Body of pancreas (tissue), 4 donors: ENCODE data around the gene LHX5. TPM values are rescaled to one million over a fixed set of nuclear protein-coding genes. Genes with fewer than 3 reads are reported as not detected.

ENCODE experiments used
- ATAC-seq: fragments of 150-250 bp; one replicate; pipeline ENCODE4 v1.9.1; 2016
- DNase-seq, 4 donors: peaks; one replicate each; pipeline ENCODE4 v3.0.0-alpha.2; 2019
- H3K27ac ChIP-seq, 4 donors: fragments of 200-600 bp; sonication (generic); 1 replicate in 3 of 4; 2 replicates in 1 of 4; pipeline versions ENCODE4 v1.5.1 to v1.6.1; 2016 to 2019; ENCODE audit warnings: mild to moderate bottlenecking in 1 of 4, mixed read lengths in 1 of 4, moderate library complexity in 1 of 4
- H3K27me3 ChIP-seq, 2 donors: fragments of 200-600 bp; sonication (generic); one replicate each; pipeline ENCODE4 v1.6.0; 2016; ENCODE audit warnings: mild to moderate bottlenecking in 1 of 2
- H3K36me3 ChIP-seq, 2 donors: fragments of 200-600 bp; sonication (generic); replicated peaks in 1 of 2; 2 replicates each; pipeline ENCODE4 v1.5.1; 2016; ENCODE audit warnings: low read depth in 2 of 2; ENCODE audit not compliant: insufficient read depth in 1 of 2
- H3K4me1 ChIP-seq: fragments of 200-600 bp; sonication (generic); one replicate; pipeline ENCODE4 v1.6.0; 2016
- H3K4me3 ChIP-seq, 2 donors: fragments of 200-600 bp; sonication (generic); 1 replicate in 1 of 2; 2 replicates in 1 of 2; pipeline ENCODE4 v1.5.1; 2016 to 2019
- H3K9me3 ChIP-seq, 3 donors: fragments of 200-600 bp; sonication (generic); 1 replicate in 2 of 3; 2 replicates in 1 of 3; pipeline ENCODE4 v1.5.1; 2016
- CTCF ChIP-seq, 7 experiments: fragments of 450-650 bp in 4 of 7; fragments of 200-600 bp in 3 of 7; sonication (generic) in 3 of 7; IDR thresholded peaks; one replicate each; pipeline ENCODE4 v1.5.1; 2016 to 2019; ENCODE audit warnings: antibody characterized with exemption in 7 of 7
- POLR2A ChIP-seq, 3 donors: fragments of 450-650 bp; IDR thresholded peaks; one replicate each; pipeline ENCODE4 v1.6.1; 2016; ENCODE audit warnings: antibody characterized with exemption in 3 of 3, mild to moderate bottlenecking in 2 of 3
- WGBS, 2 donors: methylation state at CpG; one replicate each; pipeline ENCODE4 v1.1.5; 2017; 5-methylcytosine and 5-hydroxymethylcytosine counted together
- intact Hi-C: fragments of 100-400 bp; cut with DNase I; formaldehyde crosslinking; loops from one replicate; pipeline ENCODE4 v1.15.1; 2023
- total RNA-seq, 2 donors: library from RNA; depleted of rRNA; stranded (reverse); fragments of >200 nt; gene quantifications; one replicate each; pipeline ENCODE4 v1.1.0, GENCODE V29; 2016

Gene LHX5
- total RNA-seq, 2 donors from 2014 or later = not detected

DNA sequence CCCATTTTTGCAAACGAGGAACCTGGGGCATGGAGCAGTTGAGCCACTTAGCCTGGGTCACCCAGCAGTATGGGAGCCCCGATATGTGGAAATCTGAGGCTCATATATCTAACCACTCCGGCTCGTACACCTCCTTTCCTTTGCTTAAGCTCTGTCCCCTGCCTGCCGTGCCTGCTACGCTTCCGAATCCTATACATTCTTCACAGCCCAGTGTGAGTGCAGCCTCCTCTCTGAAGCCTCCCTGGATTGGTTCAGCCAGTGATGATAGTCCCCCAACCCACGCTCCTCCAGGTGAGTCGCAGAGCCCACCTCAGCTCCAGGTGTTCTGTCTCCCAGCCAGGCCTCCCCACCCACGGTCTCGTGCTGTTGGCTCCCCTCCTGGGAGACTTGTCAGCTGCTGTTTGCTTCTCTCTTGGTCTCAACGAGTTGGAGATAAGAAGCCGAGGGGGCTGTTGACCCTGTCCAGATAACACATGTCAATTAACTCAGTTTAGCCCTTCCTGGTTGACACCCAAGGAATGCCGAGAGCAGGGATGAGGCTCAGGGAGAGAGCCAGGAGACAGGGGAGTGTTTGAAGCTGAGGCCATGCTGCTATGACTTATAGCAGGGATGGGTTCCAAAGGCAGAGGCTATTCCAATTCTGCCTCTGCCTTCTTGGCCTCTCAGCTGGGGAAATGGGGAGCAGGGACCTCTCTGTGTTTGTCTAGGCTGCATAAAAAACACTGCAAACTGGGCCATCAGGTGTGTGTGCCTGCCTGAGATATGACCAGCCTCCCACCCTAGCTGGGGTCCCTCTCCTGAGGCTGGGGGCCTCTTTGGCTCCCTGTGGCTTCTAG is 30.5 kb downstream of the LHX5 start:
- Histone ChIP-seq H3K4me1 (peaks cover 24% of the 10 kb centered on the region), H3K27me3 (no peaks in the 10 kb centered on the region), H3K36me3 (no peaks in the 10 kb centered on the region), H3K9me3 (no peaks in the 10 kb centered on the region), H3K4me3 (no peak overlapping the region), H3K27ac (no peak overlapping the region)
- intact Hi-C loops = no loop called here
- ATAC-seq = no peak
- no peak for TF ChIP-seq POLR2A (IDR thresholded peaks at IDR 0.05)
- no peak for TF ChIP-seq CTCF (IDR thresholded peaks at IDR 0.05)
- WGBS, 2 donors = 24 to 25% methylated on average over 14 of the region's 14 CpGs
- DNase-seq = peak in 3 of 4 donors; percentile 27 to 72 (median 55)

- Histone ChIP-seq H3K4me3 (no peak overlapping the region), H3K36me3 (no peaks in the 10 kb centered on the region), H3K4me1 (peaks cover 24% of the 10 kb centered on the region), H3K27ac (no peak overlapping the region), H3K27me3 (no peaks in the 10 kb centered on the region), H3K9me3 (no peaks in the 10 kb centered on the region)
- intact Hi-C loops = no loop called here
- TF ChIP-seq POLR2A (IDR thresholded peaks at IDR 0.05) = no peak
- WGBS, 2 donors = 62 to 69% methylated on average over 6 to 7 of the region's 7 CpGs
- ATAC-seq = no peak
- DNase-seq = no peak
Measured at GRCh38 chr12:113440336-113440735, 31.3 kb downstream of the LHX5 start.

- ATAC-seq = peak; percentile 40
- TF ChIP-seq CTCF (IDR thresholded peaks at IDR 0.05) = peak; percentile 42 to 61 (median 52)
- TF ChIP-seq POLR2A (IDR thresholded peaks at IDR 0.05) = no peak
- H3K36me3 ChIP-seq = no peaks in the 10 kb centered on the region
- H3K4me1 ChIP-seq = peaks cover 24% of the 10 kb centered on the region
- no peak overlapping the region for H3K4me3 ChIP-seq
- DNase-seq = peak; percentile 60 to 77 (median 62)
- intact Hi-C loops = loop anchor here (10.0 kb wide), 1 partner anchor 475 kb away; no protein-coding TSS in a partner anchor
- H3K9me3 ChIP-seq = no peaks in the 10 kb centered on the region
- whole genome bisulfite sequencing, 2 donors = 7 to 17% methylated on average over 6 to 8 of the region's 8 CpGs
- no peaks in the 10 kb centered on the region for H3K27me3 ChIP-seq
- H3K27ac ChIP-seq = no peak overlapping the region
Measured at GRCh38 chr12:113439606-113440030, 32.1 kb downstream of the LHX5 start.

DNA sequence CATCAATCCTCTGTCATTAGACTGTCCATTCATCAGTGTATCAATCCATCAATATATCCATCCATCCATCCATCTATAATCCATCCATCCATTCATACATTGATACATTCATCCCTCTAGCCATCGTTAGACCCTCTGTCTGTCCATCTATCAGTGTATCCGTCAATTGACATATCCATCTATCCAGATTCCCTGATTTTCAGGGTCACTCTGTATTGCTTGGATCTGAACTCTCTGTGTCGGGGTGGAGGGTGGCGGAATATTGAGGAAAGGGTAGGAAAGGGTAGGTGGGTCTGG is 32.4 kb downstream of the LHX5 start:
- H3K27ac ChIP-seq = no peak overlapping the region
- H3K9me3 ChIP-seq = no peaks in the 10 kb centered on the region
- intact Hi-C loops = loop anchor here (10.0 kb wide), 1 partner anchor 476 kb away; no protein-coding TSS in a partner anchor
- H3K36me3 ChIP-seq = no peaks in the 10 kb centered on the region
- TF ChIP-seq POLR2A (IDR thresholded peaks at IDR 0.05) (no peak), CTCF (IDR thresholded peaks at IDR 0.05) (no peak)
- H3K4me1 ChIP-seq = peaks cover 24% of the 10 kb centered on the region
- H3K4me3 ChIP-seq = no peak overlapping the region
- DNase-seq (no peak), ATAC-seq (no peak)
- 24 to 33% methylated on average over 4 of the region's 4 CpGs for WGBS, 2 donors
- H3K27me3 ChIP-seq = no peaks in the 10 kb centered on the region

- intact Hi-C loops = loop anchor here (10.0 kb wide), 1 partner anchor 476 kb away; no protein-coding TSS in a partner anchor
- no peak overlapping the region for H3K4me3 ChIP-seq
- H3K9me3 ChIP-seq = no peaks in the 10 kb centered on the region
- DNase-seq = no peak
- H3K4me1 ChIP-seq = peaks cover 24% of the 10 kb centered on the region
- TF ChIP-seq CTCF (IDR thresholded peaks at IDR 0.05) = no peak
- no peak for TF ChIP-seq POLR2A (IDR thresholded peaks at IDR 0.05)
- no peak for ATAC-seq
- H3K27me3 ChIP-seq = no peaks in the 10 kb centered on the region
- H3K36me3 ChIP-seq = no peaks in the 10 kb centered on the region
- 56% methylated on average over 4 of the region's 4 CpGs for WGBS, 2 donors
- no peak overlapping the region for H3K27ac ChIP-seq
Measured at GRCh38 chr12:113438523-113439300, 33.0 kb downstream of the LHX5 start.
